Neural cell (in vitro differentiated cells): ENCODE measurements around the gene BRICD5. TPM values are rescaled to one million over a fixed set of nuclear protein-coding genes. Genes with fewer than 3 reads are reported as not detected.

ENCODE experiments used
- H2AFZ ChIP-seq: fragments of 200-600, 300-800 bp; sonication (generic), shearing (Covaris generic); 2 replicates; pipeline ENCODE4 v1.6.0; 2014; ENCODE audit warnings: low read depth, mild to moderate bottlenecking, antibody characterized with exemption, low read length, moderate library complexity
- H3F3A ChIP-seq: fragments of 200-600 bp; shearing (Covaris generic); 2 replicates; pipeline ENCODE4 v1.6.1; 2016; ENCODE audit warnings: mild to moderate bottlenecking, moderate library complexity, mixed read lengths, antibody characterized with exemption, low read length; ENCODE audit not compliant: insufficient read depth, poor library complexity, severe bottlenecking
- H3K27ac ChIP-seq: fragments of 200-600, 300-800 bp; sonication (generic), shearing (Covaris generic); 2 replicates; pipeline ENCODE4 v1.5.1; 2014; ENCODE audit warnings: mild to moderate bottlenecking, low read length, moderate library complexity
- H3K27me3 ChIP-seq: fragments of 300-800, 200-600 bp; sonication (generic), shearing (Covaris generic); 2 replicates; pipeline ENCODE4 v1.6.0; 2014; ENCODE audit warnings: mild to moderate bottlenecking, low read depth, low read length, moderate library complexity; ENCODE audit not compliant: insufficient read depth
- H3K36me3 ChIP-seq: fragments of 300-800, 200-600 bp; sonication (generic), shearing (Covaris generic); 2 replicates; pipeline ENCODE4 v1.5.1; 2014; ENCODE audit warnings: mild to moderate bottlenecking, antibody characterized with exemption, low read length, moderate library complexity; ENCODE audit not compliant: insufficient read depth
- H3K4me2 ChIP-seq: fragments of 300-800, 200-600 bp; sonication (generic), shearing (Covaris generic); 2 replicates; pipeline ENCODE4 v1.6.0; 2014; ENCODE audit warnings: mild to moderate bottlenecking, low read length
- H3K4me3 ChIP-seq: fragments of 300-800, 200-600 bp; sonication (generic), shearing (Covaris generic); 2 replicates; pipeline ENCODE4 v1.5.1; 2014; ENCODE audit warnings: mild to moderate bottlenecking, low read length, moderate library complexity
- H3K79me2 ChIP-seq: fragments of 200-600 bp; shearing (Covaris generic); replicated peaks from 2 replicates; pipeline ENCODE4 v1.6.0; 2014; ENCODE audit warnings: mild to moderate bottlenecking, low read length, moderate library complexity; ENCODE audit not compliant: insufficient read depth
- H3K9ac ChIP-seq: fragments of 300-800, 200-600 bp; sonication (generic), shearing (Covaris generic); 2 replicates; pipeline ENCODE4 v1.6.1; 2016; ENCODE audit warnings: mild to moderate bottlenecking, low read length, mixed read lengths
- H3K9me2 ChIP-seq: fragments of 200-600 bp; shearing (Covaris generic); 2 replicates; pipeline ENCODE4 v1.6.1; 2016; ENCODE audit warnings: mild to moderate bottlenecking, low read length, mixed read lengths; ENCODE audit not compliant: insufficient read depth
- H3K9me3 ChIP-seq: fragments of 200-600, 300-800 bp; sonication (generic), shearing (Covaris generic); 2 replicates; pipeline ENCODE4 v1.6.1; 2016; ENCODE audit warnings: mild to moderate bottlenecking, mixed run types, low read length, moderate library complexity, mixed read lengths
- H4K20me1 ChIP-seq: fragments of 200-600 bp; shearing (Covaris generic); 2 replicates; pipeline ENCODE4 v1.6.1; 2016; ENCODE audit warnings: mild to moderate bottlenecking, mixed run types; ENCODE audit not compliant: insufficient read depth
- EP300 ChIP-seq: fragments of 450-650 bp; conservative IDR thresholded peaks from 2 replicates; pipeline ENCODE4 v1.6.1; 2014; ENCODE audit warnings: antibody characterized with exemption, mild to moderate bottlenecking, moderate library complexity; ENCODE audit not compliant: poor library complexity, severe bottlenecking
- EZH2 ChIP-seq: fragments of 200-600, 300-800 bp; shearing (Covaris generic), sonication (generic); IDR thresholded peaks from 2 replicates; pipeline ENCODE4 v1.6.1; 2014; ENCODE audit warnings: antibody characterized with exemption, low read length, borderline replicate concordance, mild to moderate bottlenecking; ENCODE audit not compliant: insufficient read depth, poor library complexity, severe bottlenecking
- MXI1 ChIP-seq: fragments of 450-650 bp; conservative IDR thresholded peaks from 2 replicates; pipeline ENCODE4 v1.6.1; 2014; ENCODE audit warnings: antibody characterized with exemption, mild to moderate bottlenecking; ENCODE audit not compliant: poor library complexity, severe bottlenecking
- POLR2AphosphoS5 ChIP-seq: IDR thresholded peaks from 2 replicates; pipeline ENCODE4 v1.6.1; 2012
- RAD21 ChIP-seq: fragments of 450-650 bp; conservative IDR thresholded peaks from 2 replicates; pipeline ENCODE4 v1.6.1; 2014; ENCODE audit warnings: antibody characterized with exemption, mild to moderate bottlenecking, moderate library complexity
- SMC3 ChIP-seq: fragments of 450-650 bp; conservative IDR thresholded peaks from 2 replicates; pipeline ENCODE4 v1.6.1; 2014; ENCODE audit warnings: antibody characterized with exemption, mild to moderate bottlenecking, moderate library complexity; ENCODE audit not compliant: poor library complexity
- TAF1 ChIP-seq: IDR thresholded peaks from 2 replicates; pipeline ENCODE4 v1.6.1; 2012; ENCODE audit warnings: low read depth
- polyA plus RNA-seq: library from polyadenylated mRNA; depleted of rRNA; stranded (reverse); fragments of >200 nt; gene quantifications from 2 replicates; pipeline ENCODE4 v1.2.3, GENCODE V29; 2014
- TF ChIP-seq, protein P1 (sequence below): IDR thresholded peaks from 2 replicates; pipeline ENCODE4 v1.6.1; 2012; ENCODE audit warnings: borderline replicate concordance
- TF ChIP-seq, protein P2 (sequence below): fragments of 450-650 bp; IDR thresholded peaks from 2 replicates; pipeline ENCODE4 v1.5.1; 2014; ENCODE audit warnings: antibody characterized with exemption, mild to moderate bottlenecking, moderate library complexity; ENCODE audit not compliant: poor library complexity, severe bottlenecking

BRICD5 gene
- polyA plus RNA-seq, 1 donor from 2014 or later = 39.2 TPM

DNA sequence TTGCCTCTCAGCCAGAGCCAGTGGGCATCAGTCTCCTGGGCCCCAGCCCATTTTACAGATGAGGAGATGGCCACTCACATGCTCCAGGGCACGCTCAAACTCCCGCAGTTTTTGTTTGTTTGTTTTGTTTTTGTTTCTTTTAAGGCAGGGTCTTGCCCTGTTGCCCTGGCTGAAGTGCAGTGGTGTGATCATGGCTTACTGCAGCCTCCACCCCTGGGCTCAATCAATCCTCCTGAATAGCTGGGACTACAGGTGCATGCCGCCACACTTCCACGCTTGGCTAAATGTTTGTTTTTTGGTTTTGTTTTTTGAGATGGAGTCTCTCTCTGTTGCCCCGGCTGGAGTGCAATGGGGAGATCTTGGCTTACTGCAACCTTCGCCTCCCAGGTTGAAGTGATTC is 16.3 kb upstream of the BRICD5 start (continued):
- no peak for TF ChIP-seq POLR2AphosphoS5
- TF ChIP-seq TAF1 = no peak
- no peak for TF ChIP-seq RAD21
- TF ChIP-seq EZH2 = no peak

DNA sequence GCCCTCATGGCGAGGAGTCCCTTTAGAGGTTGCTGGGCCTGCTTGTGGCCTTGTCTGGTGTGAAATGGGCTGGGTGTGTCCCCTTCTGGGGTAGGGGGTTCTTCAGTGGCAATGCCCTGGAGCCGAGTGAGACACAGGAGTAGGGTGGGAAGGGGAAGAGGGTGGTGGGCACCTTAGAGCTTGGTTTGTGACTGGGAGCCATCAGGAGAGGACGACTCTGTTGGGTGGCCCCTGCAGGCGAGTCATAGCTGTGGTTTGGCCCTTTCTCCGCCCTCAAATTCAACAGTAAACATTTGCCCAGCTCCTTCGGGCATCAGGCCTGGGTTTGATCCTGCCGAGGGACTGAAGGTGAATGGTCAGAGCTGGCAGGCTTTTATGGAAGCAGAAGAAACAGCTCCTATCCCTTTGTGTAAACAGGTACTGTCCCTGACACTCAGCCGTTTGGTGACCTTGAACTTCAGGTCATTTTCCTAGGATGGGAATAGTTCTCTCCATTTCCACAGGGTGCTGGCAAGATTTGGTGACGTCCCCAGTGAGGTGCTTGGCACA is 15.7 kb upstream of the BRICD5 start:
- Histone ChIP-seq H3K4me2 (no peak overlapping the region), H3K4me3 (no peak overlapping the region), H4K20me1 (no peaks in the 10 kb centered on the region), H3F3A (no peaks in the 10 kb centered on the region), H3K9ac (no peak overlapping the region), H3K27me3 (no peaks in the 10 kb centered on the region), H3K36me3 (no peaks in the 10 kb centered on the region), H3K9me2 (no peaks in the 10 kb centered on the region), H3K27ac (no peak overlapping the region), H2AFZ (no peak overlapping the region), H3K79me2 (peaks cover 26% of the 10 kb centered on the region), H3K9me3 (no peaks in the 10 kb centered on the region)
- TF ChIP-seq SMC3 = no peak
- no peak for TF ChIP-seq MXI1
- TF ChIP-seq RAD21 = no peak
- TF ChIP-seq EP300 = no peak
- no peak for TF ChIP-seq EZH2
- TF ChIP-seq, protein P1, sequence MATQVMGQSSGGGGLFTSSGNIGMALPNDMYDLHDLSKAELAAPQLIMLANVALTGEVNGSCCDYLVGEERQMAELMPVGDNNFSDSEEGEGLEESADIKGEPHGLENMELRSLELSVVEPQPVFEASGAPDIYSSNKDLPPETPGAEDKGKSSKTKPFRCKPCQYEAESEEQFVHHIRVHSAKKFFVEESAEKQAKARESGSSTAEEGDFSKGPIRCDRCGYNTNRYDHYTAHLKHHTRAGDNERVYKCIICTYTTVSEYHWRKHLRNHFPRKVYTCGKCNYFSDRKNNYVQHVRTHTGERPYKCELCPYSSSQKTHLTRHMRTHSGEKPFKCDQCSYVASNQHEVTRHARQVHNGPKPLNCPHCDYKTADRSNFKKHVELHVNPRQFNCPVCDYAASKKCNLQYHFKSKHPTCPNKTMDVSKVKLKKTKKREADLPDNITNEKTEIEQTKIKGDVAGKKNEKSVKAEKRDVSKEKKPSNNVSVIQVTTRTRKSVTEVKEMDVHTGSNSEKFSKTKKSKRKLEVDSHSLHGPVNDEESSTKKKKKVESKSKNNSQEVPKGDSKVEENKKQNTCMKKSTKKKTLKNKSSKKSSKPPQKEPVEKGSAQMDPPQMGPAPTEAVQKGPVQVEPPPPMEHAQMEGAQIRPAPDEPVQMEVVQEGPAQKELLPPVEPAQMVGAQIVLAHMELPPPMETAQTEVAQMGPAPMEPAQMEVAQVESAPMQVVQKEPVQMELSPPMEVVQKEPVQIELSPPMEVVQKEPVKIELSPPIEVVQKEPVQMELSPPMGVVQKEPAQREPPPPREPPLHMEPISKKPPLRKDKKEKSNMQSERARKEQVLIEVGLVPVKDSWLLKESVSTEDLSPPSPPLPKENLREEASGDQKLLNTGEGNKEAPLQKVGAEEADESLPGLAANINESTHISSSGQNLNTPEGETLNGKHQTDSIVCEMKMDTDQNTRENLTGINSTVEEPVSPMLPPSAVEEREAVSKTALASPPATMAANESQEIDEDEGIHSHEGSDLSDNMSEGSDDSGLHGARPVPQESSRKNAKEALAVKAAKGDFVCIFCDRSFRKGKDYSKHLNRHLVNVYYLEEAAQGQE = no peak
- TF ChIP-seq TAF1 = no peak
- TF ChIP-seq, protein P2, sequence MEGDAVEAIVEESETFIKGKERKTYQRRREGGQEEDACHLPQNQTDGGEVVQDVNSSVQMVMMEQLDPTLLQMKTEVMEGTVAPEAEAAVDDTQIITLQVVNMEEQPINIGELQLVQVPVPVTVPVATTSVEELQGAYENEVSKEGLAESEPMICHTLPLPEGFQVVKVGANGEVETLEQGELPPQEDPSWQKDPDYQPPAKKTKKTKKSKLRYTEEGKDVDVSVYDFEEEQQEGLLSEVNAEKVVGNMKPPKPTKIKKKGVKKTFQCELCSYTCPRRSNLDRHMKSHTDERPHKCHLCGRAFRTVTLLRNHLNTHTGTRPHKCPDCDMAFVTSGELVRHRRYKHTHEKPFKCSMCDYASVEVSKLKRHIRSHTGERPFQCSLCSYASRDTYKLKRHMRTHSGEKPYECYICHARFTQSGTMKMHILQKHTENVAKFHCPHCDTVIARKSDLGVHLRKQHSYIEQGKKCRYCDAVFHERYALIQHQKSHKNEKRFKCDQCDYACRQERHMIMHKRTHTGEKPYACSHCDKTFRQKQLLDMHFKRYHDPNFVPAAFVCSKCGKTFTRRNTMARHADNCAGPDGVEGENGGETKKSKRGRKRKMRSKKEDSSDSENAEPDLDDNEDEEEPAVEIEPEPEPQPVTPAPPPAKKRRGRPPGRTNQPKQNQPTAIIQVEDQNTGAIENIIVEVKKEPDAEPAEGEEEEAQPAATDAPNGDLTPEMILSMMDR = no peak
- TF ChIP-seq POLR2AphosphoS5 = no peak

DNA sequence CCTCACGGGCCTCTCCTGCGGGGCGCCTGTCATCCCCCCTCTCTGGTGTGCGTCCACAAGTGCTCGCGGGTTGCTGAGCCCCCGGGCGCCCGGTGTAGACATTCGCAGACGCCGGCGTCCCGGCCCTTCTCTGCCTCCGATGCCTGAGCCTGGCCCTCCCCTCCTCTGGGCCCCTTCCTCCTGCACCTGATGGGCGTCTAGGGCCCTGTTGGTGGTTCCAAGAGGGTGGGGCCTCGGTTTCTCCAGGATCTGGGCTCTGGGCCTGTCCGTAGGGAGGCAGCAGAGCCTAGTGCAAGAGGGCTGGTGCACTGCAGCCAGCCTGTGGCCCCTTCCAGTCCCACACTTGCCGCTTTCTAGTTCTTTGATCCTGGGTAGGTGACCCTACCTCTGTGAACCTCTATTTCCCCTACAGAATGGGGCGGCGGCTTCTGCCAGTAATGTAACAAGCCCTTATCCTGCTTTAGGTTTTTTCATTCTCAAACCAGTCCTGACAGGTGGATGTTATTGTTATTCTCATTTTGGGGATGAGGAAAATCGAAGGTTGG is 13.4 kb upstream of the BRICD5 start:
- Histone ChIP-seq H3K79me2 (peaks cover 26% of the 10 kb centered on the region), H2AFZ (no peak overlapping the region), H3K27me3 (no peaks in the 10 kb centered on the region), H3K4me3 (peak overlapping the region; percentile 95), H3K27ac (peak overlapping the region; percentile 64), H3K36me3 (no peaks in the 10 kb centered on the region), H3K9me3 (no peaks in the 10 kb centered on the region), H4K20me1 (no peaks in the 10 kb centered on the region), H3K9me2 (no peaks in the 10 kb centered on the region), H3K4me2 (peak overlapping the region; percentile 85), H3F3A (no peaks in the 10 kb centered on the region), H3K9ac (peak overlapping the region; percentile 84)
- TF ChIP-seq, protein P2 = peak; percentile 13
- no peak for TF ChIP-seq POLR2AphosphoS5
